ENCODE results near the gene ARL10.

Gene ARL10

GRCh38 chr5:176365351-176366231 lies at the start of gene ARL10:
Gene ARL10 (plus strand): TSS chr5:176365487. CDS start chr5:176365564, 77 bp downstream.
- peak; percentile 39 to 68 (median 50) for DNase-seq (ENCODE audit: low read depth in 3 of 3)

- no peak for DNase-seq (ENCODE audit: low read depth in 3 of 3)
Observed at GRCh38 chr5:176317534-176318374, 47.5 kb upstream of the ARL10 start.

- no peak for DNase-seq (ENCODE audit: low read depth in 3 of 3)
Observed at GRCh38 chr5:176319827-176320554, 45.3 kb upstream of the ARL10 start.

- DNase-seq (ENCODE audit: low read depth in 3 of 3) = no peak
Observed at GRCh38 chr5:176320577-176320976, 44.7 kb upstream of the ARL10 start.

GRCh38 chr5:176334031-176334770 lies 31.1 kb upstream of the ARL10 start:
- DNase-seq (ENCODE audit: low read depth in 3 of 3) = no peak

GRCh38 chr5:176337913-176338312 lies 27.4 kb upstream of the ARL10 start:
- DNase-seq (ENCODE audit: low read depth in 3 of 3) = no peak

GRCh38 chr5:176339304-176339703 lies 26.0 kb upstream of the ARL10 start:
- DNase-seq (ENCODE audit: low read depth in 3 of 3) = no peak

GRCh38 chr5:176341325-176342157 lies 23.7 kb upstream of the ARL10 start:
- DNase-seq (ENCODE audit: low read depth in 3 of 3) = no peak

GRCh38 chr5:176342158-176342483 lies 23.2 kb upstream of the ARL10 start:
- DNase-seq (ENCODE audit: low read depth in 3 of 3) = no peak

GRCh38 chr5:176342766-176343458 lies 22.4 kb upstream of the ARL10 start:
- no peak for DNase-seq (ENCODE audit: low read depth in 3 of 3)

- DNase-seq (ENCODE audit: low read depth in 3 of 3) = no peak
Observed at GRCh38 chr5:176350416-176350815, 14.9 kb upstream of the ARL10 start.

GRCh38 chr5:176352116-176352878 lies 13.0 kb upstream of the ARL10 start:
- DNase-seq (ENCODE audit: low read depth in 3 of 3) = no peak

- no peak for DNase-seq (ENCODE audit: low read depth in 3 of 3)
Observed at GRCh38 chr5:176353533-176353932, 11.8 kb upstream of the ARL10 start.

GRCh38 chr5:176355400-176356178 lies 9.7 kb upstream of the ARL10 start:
- DNase-seq (ENCODE audit: low read depth in 3 of 3) = no peak

GRCh38 chr5:176356179-176356566 lies 9.1 kb upstream of the ARL10 start:
- DNase-seq (ENCODE audit: low read depth in 3 of 3) = no peak

GRCh38 chr5:176359658-176360057 lies 5.6 kb upstream of the ARL10 start:
- no peak for DNase-seq (ENCODE audit: low read depth in 3 of 3)

GRCh38 chr5:176360894-176361436 lies 4.3 kb upstream of the ARL10 start:
- DNase-seq (ENCODE audit: low read depth in 3 of 3) = no peak
